ENCODE results near the gene ZGPAT. TPM values are rescaled to one million over a fixed set of nuclear protein-coding genes. Genes with fewer than 3 reads are reported as not detected.

Gene ZGPAT
- total and polyA plus RNA-seq, 2 of the 4 experiments (the other 2 are of a cell fraction): 13.4 to 20.2 TPM

DNA sequence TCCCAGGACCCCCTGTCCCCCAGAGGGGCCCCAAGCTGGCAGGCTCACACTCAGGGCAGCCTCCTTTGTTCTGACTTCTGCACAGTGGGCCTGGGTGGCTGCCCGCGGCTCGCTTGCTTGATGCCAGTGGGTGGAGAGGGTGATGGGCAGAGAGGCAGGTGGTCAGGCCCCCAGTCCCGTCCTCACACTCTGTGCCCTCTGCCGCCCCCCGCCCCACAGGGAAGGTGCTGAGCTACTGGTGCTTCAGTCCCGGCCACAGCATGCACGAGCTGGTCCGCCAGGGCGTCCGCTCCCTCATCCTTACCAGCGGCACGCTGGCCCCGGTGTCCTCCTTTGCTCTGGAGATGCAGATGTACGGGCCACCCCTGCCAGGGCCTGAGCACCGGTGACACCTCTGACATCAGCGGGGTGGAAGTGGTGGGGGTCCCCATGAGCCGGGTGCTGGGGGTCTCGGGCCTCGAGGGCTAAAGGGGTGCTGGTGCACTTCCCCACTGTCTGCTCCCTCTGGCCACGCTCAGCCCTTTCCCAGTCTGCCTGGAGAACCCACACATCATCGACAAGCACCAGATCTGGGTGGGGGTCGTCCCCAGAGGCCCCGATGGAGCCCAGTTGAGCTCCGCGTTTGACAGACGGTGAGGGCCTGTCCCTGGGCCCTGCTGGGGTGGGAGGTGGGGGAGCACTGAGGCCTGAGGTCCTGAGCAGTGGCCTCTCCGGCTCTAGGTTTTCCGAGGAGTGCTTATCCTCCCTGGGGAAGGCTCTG, 20.2 kb upstream of the ZGPAT start:
- DNase-seq (no peak), ATAC-seq (ENCODE audit: low read depth) (no peak)
- BruUV-seq (replicated peaks): no TSS peak
- Histone ChIP-seq H2AK5ac (ENCODE audit: low read depth, low read length) (peak overlapping the region; percentile 99), H2BK20ac (ENCODE audit: low read depth, low read length) (0 out of 2 replicates have a peak overlapping the region, but pooled peaks have one; percentile 82), H2AFZ (replicated peaks; ENCODE audit: low read length, poor library complexity) (no peak overlapping the region), H3K23ac (ENCODE audit: low read depth, low read length) (peak overlapping the region; percentile 69; the same call in 1 of the 2 replicates), H3K18ac (ENCODE audit: low read depth, low read length) (peak overlapping the region; percentile 16; the same call in 1 of the 2 replicates), H3K4me1 (ENCODE audit: control insufficient read depth, insufficient read depth, low read length) (peaks cover 23% of the 10 kb centered on the region), H3K4ac (ENCODE audit: low read depth, low read length) (peak overlapping the region; percentile 98), H3K9me1 (ENCODE audit: insufficient read depth, low read length) (peaks cover 20% of the 10 kb centered on the region), H4K5ac (ENCODE audit: low read depth, low read length) (peak overlapping the region; percentile 94), H3K4me2 (ENCODE audit: low read depth, low read length) (no peak overlapping the region), H4K20me1 (ENCODE audit: insufficient read depth, low read length) (no peaks in the 10 kb centered on the region), H3K27me3 (ENCODE audit: control insufficient read depth, insufficient read depth, low read length) (no peaks in the 10 kb centered on the region), H2BK15ac (ENCODE audit: low read depth, low read length) (no peak overlapping the region; the same call in 2 of the 3 replicates), H3K36me3 (ENCODE audit: control insufficient read depth, insufficient read depth, low read length) (0 out of 2 replicates have a peak, but pooled peaks cover 3% of the 10 kb centered on the region), H3K4me3 (ENCODE audit: insufficient read depth, low read depth, low read length) (no peak overlapping the region), H3K14ac (replicated peaks; ENCODE audit: low read depth, low read length) (peak overlapping the region; percentile 73), H3K9me3 (ENCODE audit: control insufficient read depth, insufficient read depth, low read length) (no peaks in the 10 kb centered on the region), H3K27ac (ENCODE audit: insufficient read depth, low read length) (peak overlapping the region; percentile 63), H3K79me1 (ENCODE audit: low read depth in 1 of 2, low read length in 2 of 2) (peaks cover 10 to 33% of the 10 kb centered on the region in 2 experiments; a peak in 3 of 4 replicates), H4K91ac (ENCODE audit: insufficient read depth, low read depth, low read length) (peak overlapping the region; percentile 92), H2BK120ac (ENCODE audit: low read depth, low read length) (peak overlapping the region; percentile 95), H3K56ac (ENCODE audit: extremely low read depth, insufficient read depth, low read length) (no peak overlapping the region), H4K8ac (ENCODE audit: low read depth in 2 of 2, low read length in 2 of 2) (peak overlapping the region; percentile 83 to 98), H2AK9ac (replicated peaks; ENCODE audit: low read depth, low read length, poor library complexity) (peak overlapping the region; percentile 90), H2BK5ac (ENCODE audit: low read depth, low read length, poor library complexity, severe bottlenecking) (peak overlapping the region; percentile 96), H3K9ac (ENCODE audit: low read depth, low read length) (no peak overlapping the region)
- in situ Hi-C loops (cut with MboI; ENCODE audit: low sequenced_read_pairs) (no loop called here), dilution Hi-C loops (cut with HindIII; ENCODE audit: low sequenced_read_pairs, unreplicated experiment) (no loop called here), intact Hi-C loops (cut with micrococcal nuclease) (no loop called here)
- 96% methylated on average over 10 of the region's 29 CpGs; no CpG with 5 or more reads in 1 of the 2 experiments for WGBS, 2 experiments (ENCODE audit: extremely low coverage in 2 of 2, insufficient read length in 1 of 2)
- ChIA-PET POLR2A (ENCODE audit: unreplicated experiment) (no interaction called here), CTCF (no interaction called here)
- TF ChIP-seq, protein P1, sequence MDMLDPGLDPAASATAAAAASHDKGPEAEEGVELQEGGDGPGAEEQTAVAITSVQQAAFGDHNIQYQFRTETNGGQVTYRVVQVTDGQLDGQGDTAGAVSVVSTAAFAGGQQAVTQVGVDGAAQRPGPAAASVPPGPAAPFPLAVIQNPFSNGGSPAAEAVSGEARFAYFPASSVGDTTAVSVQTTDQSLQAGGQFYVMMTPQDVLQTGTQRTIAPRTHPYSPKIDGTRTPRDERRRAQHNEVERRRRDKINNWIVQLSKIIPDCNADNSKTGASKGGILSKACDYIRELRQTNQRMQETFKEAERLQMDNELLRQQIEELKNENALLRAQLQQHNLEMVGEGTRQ (IDR thresholded peaks at IDR 0.05; ENCODE audit: low read depth, low read length): no peak
- TF ChIP-seq RAD21 (IDR thresholded peaks at IDR 0.05; ENCODE audit: low read length): no peak
- no peak for TF ChIP-seq NFE2L2 (IDR thresholded peaks at IDR 0.05; ENCODE audit: low read depth, low read length)
- no peak for TF ChIP-seq MAFK (IDR thresholded peaks at IDR 0.05; ENCODE audit: low read depth, low read length)
- TF ChIP-seq, protein P2, sequence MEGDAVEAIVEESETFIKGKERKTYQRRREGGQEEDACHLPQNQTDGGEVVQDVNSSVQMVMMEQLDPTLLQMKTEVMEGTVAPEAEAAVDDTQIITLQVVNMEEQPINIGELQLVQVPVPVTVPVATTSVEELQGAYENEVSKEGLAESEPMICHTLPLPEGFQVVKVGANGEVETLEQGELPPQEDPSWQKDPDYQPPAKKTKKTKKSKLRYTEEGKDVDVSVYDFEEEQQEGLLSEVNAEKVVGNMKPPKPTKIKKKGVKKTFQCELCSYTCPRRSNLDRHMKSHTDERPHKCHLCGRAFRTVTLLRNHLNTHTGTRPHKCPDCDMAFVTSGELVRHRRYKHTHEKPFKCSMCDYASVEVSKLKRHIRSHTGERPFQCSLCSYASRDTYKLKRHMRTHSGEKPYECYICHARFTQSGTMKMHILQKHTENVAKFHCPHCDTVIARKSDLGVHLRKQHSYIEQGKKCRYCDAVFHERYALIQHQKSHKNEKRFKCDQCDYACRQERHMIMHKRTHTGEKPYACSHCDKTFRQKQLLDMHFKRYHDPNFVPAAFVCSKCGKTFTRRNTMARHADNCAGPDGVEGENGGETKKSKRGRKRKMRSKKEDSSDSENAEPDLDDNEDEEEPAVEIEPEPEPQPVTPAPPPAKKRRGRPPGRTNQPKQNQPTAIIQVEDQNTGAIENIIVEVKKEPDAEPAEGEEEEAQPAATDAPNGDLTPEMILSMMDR (conservative IDR thresholded peaks at IDR 0.05; ENCODE audit: low read depth, low read length): no peak
- TF ChIP-seq RFX5 (IDR thresholded peaks at IDR 0.05; ENCODE audit: low read depth, low read length): no peak
- TF ChIP-seq FOS (IDR thresholded peaks at IDR 0.05; ENCODE audit: low read depth, low read length): no peak
- TF ChIP-seq CHD1 (IDR thresholded peaks at IDR 0.05; ENCODE audit: low read depth, low read length): no peak
- TF ChIP-seq SMC3 (IDR thresholded peaks at IDR 0.05; ENCODE audit: low read depth, low read length): no peak
- TF ChIP-seq, protein P3, sequence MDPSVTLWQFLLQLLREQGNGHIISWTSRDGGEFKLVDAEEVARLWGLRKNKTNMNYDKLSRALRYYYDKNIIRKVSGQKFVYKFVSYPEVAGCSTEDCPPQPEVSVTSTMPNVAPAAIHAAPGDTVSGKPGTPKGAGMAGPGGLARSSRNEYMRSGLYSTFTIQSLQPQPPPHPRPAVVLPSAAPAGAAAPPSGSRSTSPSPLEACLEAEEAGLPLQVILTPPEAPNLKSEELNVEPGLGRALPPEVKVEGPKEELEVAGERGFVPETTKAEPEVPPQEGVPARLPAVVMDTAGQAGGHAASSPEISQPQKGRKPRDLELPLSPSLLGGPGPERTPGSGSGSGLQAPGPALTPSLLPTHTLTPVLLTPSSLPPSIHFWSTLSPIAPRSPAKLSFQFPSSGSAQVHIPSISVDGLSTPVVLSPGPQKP (IDR thresholded peaks at IDR 0.05; ENCODE audit: borderline replicate concordance, low read depth, low read length): no peak
- TF ChIP-seq MXI1 (IDR thresholded peaks at IDR 0.05; ENCODE audit: borderline replicate concordance, low read depth, low read length): no peak
- TF ChIP-seq CEBPB (IDR thresholded peaks at IDR 0.05; ENCODE audit: low read depth, low read length): no peak
- TF ChIP-seq RCOR1 (IDR thresholded peaks at IDR 0.05; ENCODE audit: insufficient replicate concordance, low read length): no peak
- TF ChIP-seq POLR2A (IDR thresholded peaks at IDR 0.05; ENCODE audit: low read depth, low read length): no peak
- TF ChIP-seq MAZ (IDR thresholded peaks at IDR 0.05; ENCODE audit: borderline replicate concordance, low read depth, low read length): no peak

Measured in IMR-90 (cell line).